HepG2 (cell line): ENCODE results near the gene LYRM4. TPM values are rescaled to one million over a fixed set of nuclear protein-coding genes. Genes with fewer than 3 reads are reported as not detected.

Experiments
- ATAC-seq: fragments of 200-7000 bp; cut with Tn5 transposase; 3 replicates; pipeline ENCODE4 v1.9.1; 2020; ENCODE audit warnings: mild to moderate bottlenecking, moderate library complexity
- BruUV-seq: library from RNA; stranded (reverse); fragments of 400-500 nt; replicated peaks from 2 replicates; lab custom pipeline; 2021; lab: Mats Ljungman, UMichigan
- CTCF ChIA-PET: fragments of 300-600 bp; formaldehyde crosslinking; extraction: SDS; loops from one replicate; lab custom pipeline; 2021; ENCODE audit warnings: low total read pairs, inconsistent platforms, low intra/inter-chr PET ratio; lab: Yijun Ruan, JAX
- POLR2A ChIA-PET: fragments of 350-600 bp; sonication (Branson Sonifier 250); formaldehyde crosslinking; loops from one replicate; lab custom pipeline; 2020; ENCODE audit warnings: antibody characterized with exemption, inconsistent platforms; lab: Yijun Ruan, JAX
- DNase-seq: peaks from one replicate; pipeline ENCODE4 v3.0.0-alpha.2; 2015; ENCODE audit warnings: low spot score
- FAIRE-seq: peaks from 3 replicates; lab custom pipeline; 2011; peaks lifted over from hg19 to GRCh38; lab: Jason Lieb, UNC
- H2AFZ ChIP-seq: one replicate; pipeline ENCODE4 v1.6.1; 2011; ENCODE audit warnings: low read length, inconsistent platforms
- H3K27ac ChIP-seq: fragments of 300-600 bp; 3 replicates; pipeline ENCODE4 v1.8.0; 2011; ENCODE audit warnings: mixed run types, mild to moderate bottlenecking, mixed read lengths, low read length, inconsistent platforms; ENCODE audit not compliant: insufficient read depth; ENCODE audit errors: extremely low read length
- H3K27me3 ChIP-seq, 2 experiments: fragments of 200-600 bp in 1 of 2; 2 replicates in 1 of 2; 3 replicates in 1 of 2; pipeline versions ENCODE4 v1.6.0 to v1.8.0; 2011; ENCODE audit warnings: low read length in 2 of 2, mild to moderate bottlenecking in 2 of 2, moderate library complexity in 2 of 2, inconsistent platforms in 1 of 2; ENCODE audit not compliant: insufficient read depth in 2 of 2, control insufficient read depth in 1 of 2
- H3K36me3 ChIP-seq, 2 experiments: fragments of 200-600 bp in 1 of 2; replicated peaks in 1 of 2; 2 replicates in 1 of 2; 3 replicates in 1 of 2; pipeline versions ENCODE4 v1.5.1 to v1.8.0; 2011; ENCODE audit warnings: low read length in 2 of 2, inconsistent platforms in 1 of 2; ENCODE audit not compliant: insufficient read depth in 2 of 2, control insufficient read depth in 1 of 2
- H3K4me1 ChIP-seq: 2 replicates; pipeline ENCODE4 v1.5.1; 2012; ENCODE audit warnings: low read length, inconsistent platforms; ENCODE audit not compliant: insufficient read depth
- H3K4me2 ChIP-seq: 2 replicates; pipeline ENCODE4 v1.6.0; 2011; ENCODE audit warnings: low read depth, low read length, inconsistent platforms
- H3K4me3 ChIP-seq, 3 experiments: fragments of 200-600 bp in 1 of 3; sonication (generic), shearing (Covaris generic) in 1 of 3; replicated peaks in 1 of 3; 2 replicates each; pipeline ENCODE4 v1.5.1; 2011 to 2016; ENCODE audit warnings: low read length in 3 of 3, inconsistent platforms in 2 of 3, low read depth in 2 of 3, mild to moderate bottlenecking in 2 of 3, control low read depth in 1 of 3, mixed read lengths in 1 of 3; ENCODE audit not compliant: insufficient read depth in 1 of 3
- H3K79me2 ChIP-seq: one replicate; pipeline ENCODE4 v1.6.1; 2011; ENCODE audit warnings: low read length, inconsistent platforms; ENCODE audit not compliant: insufficient read depth
- H3K9ac ChIP-seq: 2 replicates; pipeline ENCODE4 v1.6.0; 2011; ENCODE audit warnings: mild to moderate bottlenecking, low read depth, low read length, inconsistent platforms; ENCODE audit not compliant: insufficient read depth
- H3K9me3 ChIP-seq: 2 replicates; pipeline ENCODE4 v1.5.1; 2012; ENCODE audit warnings: mild to moderate bottlenecking, low read length
- H4K20me1 ChIP-seq: 2 replicates; pipeline ENCODE4 v1.6.0; 2011; ENCODE audit warnings: inconsistent platforms, mild to moderate bottlenecking, low read length, moderate library complexity; ENCODE audit not compliant: insufficient read depth
- ATF7 ChIP-seq, 2 experiments: fragments of 450-650 bp in 1 of 2; sonication (generic) in 1 of 2; formaldehyde crosslinking in 1 of 2; IDR thresholded peaks; 2 replicates each; pipeline versions ENCODE4 v1.4.0 to v1.6.1; 2016 to 2020; ENCODE audit warnings: antibody characterized with exemption in 1 of 2, mild to moderate bottlenecking in 1 of 2, missing genetic modification reagents in 1 of 2
- DZIP1 ChIP-seq: sonication (generic); formaldehyde crosslinking; IDR thresholded peaks from 2 replicates; pipeline ENCODE4 v1.5.0; 2020; ENCODE audit warnings: mild to moderate bottlenecking, missing genetic modification reagents
- HDAC1 ChIP-seq: sonication (generic); formaldehyde crosslinking; IDR thresholded peaks from 2 replicates; pipeline ENCODE4 v1.5.1; 2020; ENCODE audit warnings: mild to moderate bottlenecking, missing genetic modification reagents
- HNRNPK ChIP-seq: fragments of 200-400 bp; formaldehyde crosslinking; IDR thresholded peaks from 2 replicates; pipeline ENCODE4 v1.6.1; 2018; ENCODE audit warnings: low read length, low read depth, moderate library complexity, mild to moderate bottlenecking; ENCODE audit not compliant: poor library complexity, severe bottlenecking
- NFKB2 ChIP-seq: sonication (generic); formaldehyde crosslinking; IDR thresholded peaks from 2 replicates; pipeline ENCODE4 v1.4.0; 2020; ENCODE audit warnings: missing genetic modification reagents, borderline replicate concordance
- NFYB ChIP-seq: sonication (generic); formaldehyde crosslinking; IDR thresholded peaks from 2 replicates; pipeline ENCODE4 v1.4.0; 2020; ENCODE audit warnings: missing genetic modification reagents
- PRPF4 ChIP-seq: fragments of 200-400 bp; formaldehyde crosslinking; IDR thresholded peaks from 2 replicates; pipeline ENCODE4 v1.6.1; 2016; ENCODE audit warnings: low read length, low read depth; ENCODE audit not compliant: poor library complexity, severe bottlenecking
- RBM22 ChIP-seq: fragments of 200-400 bp; formaldehyde crosslinking; optimal IDR thresholded peaks from 2 replicates; pipeline ENCODE3; 2017; ENCODE audit warnings: mild to moderate bottlenecking, low read length, moderate library complexity
- SALL1 ChIP-seq: sonication (generic); formaldehyde crosslinking; IDR thresholded peaks from 2 replicates; pipeline ENCODE4 v1.8.0; 2022; ENCODE audit warnings: mild to moderate bottlenecking, missing genetic modification reagents
- SPEN ChIP-seq: sonication (generic); formaldehyde crosslinking; IDR thresholded peaks from 2 replicates; pipeline ENCODE4 v1.5.1; 2020; ENCODE audit warnings: low read depth, mild to moderate bottlenecking, missing genetic modification reagents
- XRCC5 ChIP-seq: fragments of 200-400 bp; formaldehyde crosslinking; optimal IDR thresholded peaks from 2 replicates; pipeline ENCODE3; 2017; ENCODE audit warnings: mild to moderate bottlenecking, low read length
- ZBTB21 ChIP-seq: sonication (generic); formaldehyde crosslinking; IDR thresholded peaks from 2 replicates; pipeline ENCODE4 v1.4.0; 2020; ENCODE audit warnings: missing genetic modification reagents
- ZBTB44 ChIP-seq: sonication (generic); formaldehyde crosslinking; IDR thresholded peaks from 2 replicates; pipeline ENCODE4 v1.4.0; 2020; ENCODE audit warnings: missing genetic modification reagents
- ZHX1 ChIP-seq: sonication (generic); formaldehyde crosslinking; IDR thresholded peaks from 2 replicates; pipeline ENCODE4 v1.8.1; 2022; ENCODE audit warnings: low read depth, mild to moderate bottlenecking, missing genetic modification reagents
- ZNF121 ChIP-seq: sonication (generic); formaldehyde crosslinking; IDR thresholded peaks from 2 replicates; pipeline ENCODE4 v1.5.0; 2020; ENCODE audit warnings: mild to moderate bottlenecking, missing genetic modification reagents
- ZNF251 ChIP-seq: sonication (generic); formaldehyde crosslinking; IDR thresholded peaks from 2 replicates; pipeline ENCODE4 v1.9.0; 2021; ENCODE audit warnings: mild to moderate bottlenecking, missing genetic modification reagents
- WGBS: methylation state at CpG from one replicate; pipeline ENCODE4 v1.1.6; 2017; ENCODE audit warnings: low lambda C conversion rate; 5-methylcytosine and 5-hydroxymethylcytosine counted together
- in situ Hi-C: cut with HindIII; loops from 2 replicates; pipeline ENCODE4 v1.10.0; 2017; ENCODE audit warnings: low pct_unique_long_range_greater_than_20kb; ENCODE audit not compliant: extremely low pct_ligation_motif_present
- intact Hi-C: fragments of 100-400 bp; cut with micrococcal nuclease; formaldehyde crosslinking; loops from one replicate; pipeline ENCODE4 v1.10.0; 2022; ENCODE audit not compliant: unreplicated experiment
- polyA plus RNA-seq, 8 experiments: library from polyadenylated mRNA; depleted of rRNA in 3 of 8; stranded (reverse) in 7 of 8; unstranded in 1 of 8; fragments of >200 nt; fragmentation: Illumina TruSeq in 4 of 8; extraction: Trizol in 4 of 8; gene quantifications; 2 replicates each; pipeline versions ENCODE4 v1.2.1 to v1.2.3, GENCODE V29; 2011 to 2016; ENCODE audit warnings: low read depth in 4 of 8, missing spikeins in 1 of 8, mixed read lengths in 1 of 8; ENCODE audit not compliant: insufficient read depth in 1 of 8
- total RNA-seq, 5 experiments: library from RNA; depleted of rRNA; stranded (reverse); fragments of >200 nt; fragmentation: Illumina TruSeq; extraction: Trizol; gene quantifications; 2 replicates each; pipeline ENCODE4 v1.2.3, GENCODE V29; 2016; ENCODE audit warnings: low read depth in 1 of 5

The LYRM4 gene
- total and polyA plus RNA-seq, 2 of the 13 experiments (the other 11 are each of a cell fraction or from before 2014, with no cell fraction given): 64.6 to 67.5 TPM

- TF ChIP-seq SALL1 (CRISPR knock-in tag) (peak; percentile 59), XRCC5 (peak; percentile 20), HNRNPK (peak; percentile 49), RBM22 (no peak), NFYB (CRISPR knock-in tag) (no peak), NFKB2 (peak; percentile 53; the same call in 1 of the 2 replicates), DZIP1 (CRISPR knock-in tag) (0 out of 2 replicates have a peak, but pooled peaks have one; percentile 53), HDAC1 (CRISPR knock-in tag) (no peak; the same call in 1 of the 2 replicates), ATF7 (IDR thresholded peaks at IDR 0.05) (no peak), ATF7 (CRISPR knock-in tag; IDR thresholded peaks at IDR 0.05) (no peak), SPEN (peak; percentile 78)
These were observed 176.4 kb downstream of the LYRM4 start (continued) for GRCh38 chr6:5084360-5084780.

GRCh38 chr6:5083813-5084359, 176.9 kb downstream of the LYRM4 start:
- ChIA-PET POLR2A (interaction anchor here (1.2 to 2.3 kb wide), 3 partner anchors 13 to 80 kb away, joined by 3 to 12 read pairs (median 9); partner anchors contain the start of gene RPP40), CTCF (no interaction called here)
- Histone ChIP-seq H3K9me3 (no peaks in the 10 kb centered on the region), H3K4me3 (peak overlapping the region; percentile 49 to 71 (median 51)), H3K27ac (peak overlapping the region; percentile 81), H3K36me3 (no peaks in the 10 kb centered on the region), H3K4me1 (peaks cover 75% of the 10 kb centered on the region), H4K20me1 (no peaks in the 10 kb centered on the region), H3K9ac (peak overlapping the region; percentile 76), H3K4me2 (peak overlapping the region; percentile 96), H3K79me2 (peaks cover 5% of the 10 kb centered on the region), H2AFZ (no peak overlapping the region), H3K27me3 (no peaks in the 10 kb centered on the region)
- DNase-seq (no peak), ATAC-seq (no peak; the same call in 2 of the 3 replicates), FAIRE-seq (no peak)
- TSS peak; percentile 53 for BruUV-seq
- intact Hi-C loops (loop anchor here (5.0 kb wide), 1 partner anchor 33 kb away; no protein-coding TSS in a partner anchor), in situ Hi-C loops (no loop called here)
- 33% methylated on average over 18 of the region's 18 CpGs for WGBS
- peak; percentile 98 for TF ChIP-seq ZNF121
- TF ChIP-seq ZNF251 (CRISPR knock-in tag): no peak
- peak; percentile 11 for TF ChIP-seq PRPF4
- TF ChIP-seq ZHX1: no peak
- no peak for TF ChIP-seq ZBTB21
- peak; percentile 63; the same call in 1 of the 2 replicates for TF ChIP-seq HDAC1 (CRISPR knock-in tag)
- TF ChIP-seq ZBTB44 (CRISPR knock-in tag): no peak
